Stimulated activated CD4-positive, alpha-beta T cell treated with anti-CD3 and anti-CD28 coated beads, Interleukin-12 subunit alpha, Interleukin-12 subunit beta, amount 100 ng/mL, for 48 hours (primary cell): ENCODE measurements around the gene ANAPC7.
"Not testable (repeated sequence)": the region's sequence is repeated elsewhere in the genome, so short reads cannot be mapped to it uniquely, and the experiment has no call there.

Experiments used
- DNase-seq, 3 donors: peaks; one replicate each; pipeline ENCODE4 v3.0.0-alpha.2; 2020; ENCODE audit warnings: low read depth in 2 of 3, low spot score in 1 of 3

ANAPC7 gene

GRCh38 chr12:110403146-110403975, at the start of gene ANAPC7:
TSS of gene ANAPC7 (minus strand) at chr12:110403708. CDS start at chr12:110403627, 81 bp downstream.
- peak; percentile 82 to 84 (median 82) for DNase-seq

GRCh38 chr12:110451263-110451662, 47.8 kb upstream of the ANAPC7 start:
- DNase-seq: no peak

- DNase-seq: peak; percentile 92 to 94 (median 92)
Measured at GRCh38 chr12:110449799-110450497, 46.4 kb upstream of the ANAPC7 start, which contains the start of gene ARPC3. TSS of gene ARPC3 (minus strand) at chr12:110450337. CDS start at chr12:110450260, 77 bp downstream.

- no peak for DNase-seq
Measured at GRCh38 chr12:110444455-110444854, 40.9 kb upstream of the ANAPC7 start.

- no peak for DNase-seq
Measured at GRCh38 chr12:110436231-110436630, 32.7 kb upstream of the ANAPC7 start.

GRCh38 chr12:110431957-110432587, 28.6 kb upstream of the ANAPC7 start:
- DNase-seq: no peak

GRCh38 chr12:110429676-110430075, 26.2 kb upstream of the ANAPC7 start:
- not testable (repeated sequence) for DNase-seq

GRCh38 chr12:110426406-110426805, 22.9 kb upstream of the ANAPC7 start:
- DNase-seq: no peak

- no peak for DNase-seq
Measured at GRCh38 chr12:110424237-110424636, 20.7 kb upstream of the ANAPC7 start.

GRCh38 chr12:110421701-110422100, 18.2 kb upstream of the ANAPC7 start:
- no peak for DNase-seq

- no peak for DNase-seq
Measured at GRCh38 chr12:110421159-110421661, 17.7 kb upstream of the ANAPC7 start.

GRCh38 chr12:110420644-110421043, 17.1 kb upstream of the ANAPC7 start:
- not testable (repeated sequence) for DNase-seq

- not testable (repeated sequence) for DNase-seq
Measured at GRCh38 chr12:110417113-110417512, 13.6 kb upstream of the ANAPC7 start.

- DNase-seq: not testable (repeated sequence)
Measured at GRCh38 chr12:110410086-110410485, 6.6 kb upstream of the ANAPC7 start.

- DNase-seq: not testable (repeated sequence)
Measured at GRCh38 chr12:110405126-110405662, 1.7 kb upstream of the ANAPC7 start.

- DNase-seq: peak; percentile 62 to 73 (median 72)
Measured at GRCh38 chr12:110403976-110404682, 621 bp upstream of the ANAPC7 start.

GRCh38 chr12:110382683-110383082, 20.8 kb downstream of the ANAPC7 start:
- DNase-seq: no peak

- no peak for DNase-seq
Measured at GRCh38 chr12:110379631-110380030, 23.9 kb downstream of the ANAPC7 start.

GRCh38 chr12:110379197-110379596, 24.3 kb downstream of the ANAPC7 start:
- no peak for DNase-seq

- not testable (repeated sequence) for DNase-seq
Measured at GRCh38 chr12:110378131-110378790, 25.2 kb downstream of the ANAPC7 start.
